COLO668 (cell line): ENCODE results near the gene SNAPC2.
"Not testable (repeated sequence)": the region's sequence is repeated elsewhere in the genome, so short reads cannot be mapped to it uniquely, and the experiment has no call there.

Experiments used
- DNase-seq: peaks from one replicate; lab custom pipeline; 2025; ENCODE audit not compliant: unreplicated experiment; lab: John Stamatoyannopoulos, UW

SNAPC2 gene

DNA sequence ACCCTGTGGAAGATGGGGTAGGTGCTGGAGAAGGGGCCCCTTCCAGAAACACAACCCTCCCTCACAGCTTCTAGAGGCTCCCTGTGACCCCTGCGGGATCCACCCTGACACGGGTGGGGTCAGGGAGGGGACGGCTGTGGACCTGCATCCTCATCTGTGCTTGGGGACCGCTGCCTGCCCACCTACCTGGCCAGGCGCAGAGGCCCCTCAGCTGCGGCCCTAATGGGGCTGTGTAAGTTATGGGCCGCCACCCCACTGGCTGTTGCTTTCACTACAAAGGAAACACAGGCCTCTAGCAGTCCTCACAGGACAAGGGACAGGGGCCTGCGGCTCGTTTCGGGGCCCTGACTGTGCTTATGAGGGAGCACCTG, 12.8 kb downstream of the SNAPC2 start:
- no peak for DNase-seq

DNA sequence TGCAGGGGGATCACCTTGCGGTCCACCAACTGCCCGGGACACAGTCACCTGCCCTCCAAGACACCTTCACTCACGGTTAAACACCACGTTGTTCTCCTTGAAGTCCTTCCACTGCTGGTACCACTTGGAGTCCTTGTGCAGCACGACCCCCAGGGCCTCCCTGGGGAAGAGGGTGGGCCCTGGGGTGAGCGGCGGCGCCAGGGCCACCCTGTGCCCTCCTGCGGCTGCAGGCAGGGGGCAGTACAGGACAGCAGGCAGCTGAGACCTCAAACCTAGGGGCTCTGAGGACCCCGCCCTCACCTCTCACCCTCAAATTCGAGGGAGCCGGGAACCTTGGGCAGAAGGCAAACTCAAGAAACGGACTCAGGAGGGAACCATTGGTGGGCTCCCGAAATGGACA, 13.3 kb downstream of the SNAPC2 start:
- no peak for DNase-seq

DNA sequence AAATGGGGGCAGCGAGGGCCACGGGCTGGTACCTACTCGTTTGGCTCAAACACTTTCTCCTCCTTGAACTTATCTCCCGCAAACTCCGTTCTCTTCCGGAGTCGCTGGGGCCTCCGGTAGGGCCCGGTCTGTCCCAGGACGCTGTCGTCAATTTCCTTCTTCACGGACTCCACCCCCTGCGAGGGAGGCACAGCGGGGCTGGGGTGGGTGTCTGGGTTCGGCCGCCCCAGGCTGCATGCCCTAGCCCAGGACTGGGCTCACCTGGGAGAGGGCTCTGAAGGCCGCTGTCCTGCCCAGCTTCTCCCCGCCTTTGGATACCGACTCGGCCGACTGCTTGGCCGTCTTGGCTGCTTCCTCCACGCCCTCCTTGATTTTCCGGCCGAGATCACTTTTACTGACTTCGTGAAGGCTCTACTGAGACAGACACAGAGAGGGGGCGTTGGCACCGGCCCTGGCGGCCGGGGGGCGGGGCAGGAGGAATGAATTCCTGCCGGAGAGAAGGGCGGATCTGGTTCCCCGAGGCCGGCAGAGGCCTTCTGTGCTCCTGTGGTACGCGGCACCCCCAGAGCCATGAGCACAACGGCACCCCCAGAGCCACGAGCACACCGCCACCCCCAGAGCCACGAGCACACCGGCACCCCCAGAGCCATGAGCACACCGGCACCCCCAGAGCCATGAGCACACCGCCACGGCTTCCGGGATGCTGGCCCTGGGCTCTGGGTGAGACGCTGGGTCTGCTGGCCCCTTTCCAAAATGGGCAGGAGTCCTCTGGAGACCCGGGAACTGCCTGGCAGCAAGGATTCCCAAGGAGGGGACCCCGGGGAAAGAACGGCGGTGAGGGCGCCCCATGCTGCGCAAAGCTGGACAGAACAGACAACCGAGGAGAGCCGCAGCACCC, 13.9 kb downstream of the SNAPC2 start:
- DNase-seq = no peak

DNA sequence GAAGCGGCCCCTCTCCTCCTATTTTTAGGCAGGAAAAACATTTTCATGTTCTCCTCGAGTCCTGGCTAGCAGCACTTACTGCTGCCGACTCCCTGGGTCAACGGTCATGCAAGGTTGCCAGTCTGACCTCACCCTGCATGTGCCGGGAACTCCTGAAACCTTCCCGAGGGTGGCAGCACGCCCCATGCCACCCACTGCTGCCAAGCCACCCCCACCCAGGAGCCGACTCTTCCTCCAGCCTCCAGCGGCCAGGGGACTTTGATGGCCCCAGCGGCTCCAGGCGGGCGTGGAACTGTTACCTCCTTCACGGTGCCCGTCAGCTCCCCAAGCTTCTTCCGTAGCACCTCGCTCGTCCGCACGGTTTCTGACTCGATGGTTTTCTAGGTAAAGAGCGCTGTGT, 14.6 kb downstream of the SNAPC2 start:
- DNase-seq = no peak

DNA sequence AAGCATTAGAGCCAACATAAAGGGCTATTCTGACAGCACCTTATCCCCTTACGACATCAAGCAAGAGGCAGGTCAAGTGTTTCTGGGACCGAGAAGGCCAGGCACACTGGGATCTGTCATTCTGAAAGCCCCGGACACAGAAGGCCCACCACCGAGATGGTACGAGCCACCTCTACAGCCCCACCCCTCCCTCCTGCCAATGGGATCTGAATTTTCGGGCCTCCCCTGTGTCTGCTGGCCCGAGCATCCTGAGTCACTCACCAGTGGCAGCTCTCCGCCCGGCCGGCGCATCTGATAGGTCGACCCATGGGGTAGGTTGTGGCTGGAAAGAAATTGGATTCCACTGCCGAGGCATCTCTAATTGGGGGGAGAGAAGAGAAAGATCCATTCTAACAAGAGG, 20.7 kb downstream of the SNAPC2 start:
- no peak for DNase-seq

DNA sequence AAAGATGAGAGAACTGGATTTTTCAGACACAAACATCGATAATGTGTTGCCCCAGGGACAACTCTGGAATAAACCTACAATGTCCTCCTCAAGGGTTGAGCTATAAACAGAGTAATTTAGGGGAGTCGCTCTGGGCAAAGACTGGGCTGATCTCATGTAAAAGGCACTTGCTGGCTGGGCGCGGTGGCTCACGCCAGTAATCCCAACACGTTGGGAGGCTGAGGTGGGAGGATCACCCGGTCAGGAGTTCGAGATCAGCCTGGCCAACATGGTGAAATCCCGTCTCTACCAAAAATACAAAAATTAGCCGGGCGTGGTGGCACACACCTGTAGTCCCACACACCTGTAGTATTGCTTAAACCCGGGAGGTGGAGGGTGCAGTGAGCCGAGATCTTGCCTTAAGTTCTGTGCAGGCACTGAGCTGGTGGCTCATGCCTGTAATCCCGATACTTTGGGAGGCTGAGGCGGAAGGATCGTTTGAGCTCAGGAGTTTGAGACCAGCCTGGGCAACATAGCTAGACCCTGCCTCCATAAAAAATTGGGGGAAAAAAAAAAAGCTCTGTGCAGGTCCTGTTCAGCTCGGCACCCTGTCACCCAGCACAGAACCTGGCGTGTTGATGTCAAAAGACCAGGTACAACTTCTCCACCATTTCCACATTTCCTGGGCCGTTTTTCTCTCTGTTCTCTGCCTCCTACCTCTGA, 21.9 kb downstream of the SNAPC2 start:
- DNase-seq = no peak

DNA sequence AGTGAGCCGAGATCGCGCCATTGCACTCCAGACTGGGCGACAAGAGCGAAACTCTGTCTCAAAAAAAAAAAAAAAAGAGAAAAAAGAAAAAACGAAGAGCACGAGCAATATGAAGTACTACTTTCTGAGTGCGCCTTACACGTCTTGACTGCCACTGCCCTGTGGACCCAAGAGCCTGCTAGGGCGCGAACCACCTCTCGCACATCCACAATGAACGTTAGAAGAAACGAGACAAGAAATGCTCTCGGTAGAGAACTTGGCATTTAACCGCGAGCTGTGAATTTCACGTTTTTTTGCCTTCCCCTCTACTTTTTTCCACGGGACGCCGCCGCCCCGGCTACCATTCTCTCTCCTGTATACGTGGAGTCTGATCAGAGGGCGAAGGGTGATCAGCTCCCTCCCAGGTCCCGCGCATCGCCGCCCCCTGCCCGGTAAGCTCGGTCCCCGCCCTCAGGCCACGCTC, 22.9 kb downstream of the SNAPC2 start:
- DNase-seq = no peak

DNA sequence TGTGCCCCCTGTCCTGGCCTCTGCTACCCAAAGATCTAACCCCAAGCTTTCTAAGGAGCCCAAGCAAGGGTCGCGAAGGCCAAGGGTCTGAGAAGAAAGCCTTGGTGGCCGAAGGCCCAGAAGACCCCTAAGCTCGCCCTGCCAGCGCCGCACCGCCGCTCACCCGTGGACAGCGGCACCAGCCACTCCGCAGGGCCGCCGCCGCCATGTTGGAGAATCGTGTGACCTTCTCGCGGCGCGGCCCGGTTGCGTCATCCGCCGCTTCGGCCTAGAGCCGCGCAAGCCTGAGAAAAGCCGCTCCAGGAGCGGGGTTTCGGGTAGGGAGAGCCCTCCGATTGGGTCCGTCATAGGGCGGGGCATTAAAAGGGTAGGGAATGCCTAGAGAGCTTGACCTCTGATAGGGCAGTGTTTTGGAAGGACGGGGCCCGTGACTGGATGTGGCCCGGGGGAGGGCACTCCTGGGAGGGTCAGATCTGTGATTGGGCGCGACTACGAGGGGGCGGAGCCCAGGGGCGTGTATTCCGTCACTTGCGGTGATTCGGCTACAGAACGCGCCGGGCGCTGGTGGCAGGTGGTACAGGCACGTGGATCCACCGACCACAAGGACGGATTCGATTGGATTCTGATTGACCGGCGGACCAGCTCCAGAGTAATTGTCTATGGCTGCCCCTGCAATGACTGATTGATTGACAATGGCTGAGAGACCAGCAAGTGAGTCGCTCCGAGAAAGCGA, 23.5 kb downstream of the SNAPC2 start, which contains the start of gene TIMM44:
Gene TIMM44 (minus strand): TSS at position 223 of the 733 bp plus-strand sequence. CDS start 15 bp downstream, at position 208.
- DNase-seq = peak; percentile 99

DNA sequence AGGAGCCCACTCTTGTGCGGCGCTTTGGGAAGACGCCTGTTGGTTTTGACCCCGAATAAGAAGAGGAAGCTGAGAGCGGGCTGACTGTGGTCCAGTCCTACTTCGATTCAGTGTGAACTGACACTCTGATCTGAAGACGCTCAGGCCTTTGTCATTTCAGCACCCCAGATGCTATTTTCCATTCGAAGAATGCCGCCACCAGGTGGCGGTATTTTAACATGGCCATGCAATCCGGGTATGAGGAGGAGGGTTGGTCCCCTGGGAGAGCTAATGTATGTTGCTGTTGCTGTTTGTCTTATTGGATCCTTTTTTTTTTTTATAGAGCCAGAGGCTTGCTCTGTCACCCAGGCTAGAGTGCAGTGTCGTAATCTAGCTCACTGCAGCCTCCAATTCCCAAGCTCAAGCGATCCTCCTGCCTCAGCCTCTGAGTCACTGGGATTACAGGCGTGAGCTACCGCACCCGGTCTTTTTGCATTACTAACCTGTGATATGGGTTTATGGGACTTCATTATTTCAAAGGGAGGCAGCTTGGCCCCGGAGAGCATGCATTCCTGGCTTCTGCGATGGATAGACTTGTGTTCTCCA, 24.1 kb downstream of the SNAPC2 start:
- peak; percentile 89 for DNase-seq

DNA sequence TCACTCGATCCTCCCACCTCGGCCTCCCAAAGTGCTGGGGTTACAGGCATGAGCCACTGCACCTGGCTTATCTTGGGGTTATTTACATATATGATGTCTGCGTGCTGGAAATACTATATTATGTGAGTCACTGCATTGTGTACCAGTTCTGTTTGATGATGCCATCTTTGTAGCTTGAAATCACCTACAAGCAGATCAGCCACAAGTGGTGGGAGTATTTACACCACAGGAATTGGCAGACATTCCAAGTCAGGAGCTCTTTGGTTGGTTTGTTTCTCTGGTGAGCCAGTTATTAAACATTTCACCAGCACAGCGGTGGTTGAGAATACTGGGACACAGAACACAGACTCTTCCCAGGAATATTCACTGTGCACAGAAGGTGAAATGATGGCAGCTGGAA, 27.8 kb downstream of the SNAPC2 start:
- no peak for DNase-seq

DNA sequence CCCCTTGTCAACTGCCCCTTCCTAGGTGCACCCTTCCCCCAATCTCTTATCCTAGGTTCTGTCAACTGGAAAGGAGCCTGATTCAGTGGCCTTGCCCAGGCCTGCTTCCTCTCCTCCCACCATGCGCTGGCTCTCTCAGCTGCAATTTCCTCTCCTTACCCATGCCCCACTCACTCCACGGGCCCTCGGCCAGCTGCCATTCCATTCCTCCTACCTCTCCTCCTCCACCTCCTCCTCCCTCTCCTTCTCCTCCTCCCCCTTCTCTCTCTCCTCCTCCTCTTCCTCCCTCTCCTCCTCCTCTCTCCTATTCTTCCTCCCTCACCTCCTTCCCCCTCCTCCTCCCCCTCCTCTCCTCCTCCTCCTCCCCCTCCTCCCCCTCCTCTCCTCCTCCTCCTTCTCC, 32.9 kb downstream of the SNAPC2 start:
- DNase-seq = no peak

DNA sequence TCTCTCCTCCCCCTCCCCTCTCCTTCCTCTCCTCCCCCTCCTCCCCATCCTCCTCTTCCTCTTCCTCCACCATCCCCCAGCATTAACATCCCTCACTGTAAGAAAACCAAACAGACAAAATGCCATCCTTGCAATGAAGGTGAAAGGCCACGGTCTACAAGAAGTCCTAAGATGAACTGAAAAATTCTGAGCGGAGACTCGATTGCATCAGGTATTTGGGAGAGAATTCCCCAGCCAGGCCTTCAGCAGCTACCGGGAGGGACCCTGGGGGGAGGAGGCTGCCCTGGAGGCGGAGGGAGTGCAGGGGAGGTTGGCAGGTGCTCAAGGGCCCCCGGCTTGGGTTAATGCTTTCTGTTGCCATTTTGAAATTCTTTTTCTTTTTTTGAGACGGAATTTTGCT, 33.4 kb downstream of the SNAPC2 start:
- no peak for DNase-seq

DNA sequence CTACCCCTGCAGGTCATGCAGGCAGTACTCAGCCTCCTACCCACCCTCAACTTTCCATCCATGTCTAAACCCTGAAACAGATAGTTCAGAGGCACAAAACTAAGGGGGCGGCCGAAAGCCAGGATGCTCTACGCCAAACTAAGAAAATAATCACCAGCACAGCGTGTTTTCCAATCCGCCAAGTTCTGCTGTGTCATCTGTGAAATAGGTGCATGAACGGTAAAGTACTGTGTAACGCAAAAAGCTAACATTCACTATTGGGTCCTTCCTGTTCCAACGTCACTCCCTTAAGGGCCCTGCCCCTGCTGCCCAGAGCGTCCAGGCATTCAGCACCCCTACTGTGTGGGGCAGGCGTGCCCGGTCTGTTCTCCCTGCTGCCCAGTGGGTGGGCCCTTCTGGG, 35.6 kb downstream of the SNAPC2 start:
- no peak for DNase-seq

DNA sequence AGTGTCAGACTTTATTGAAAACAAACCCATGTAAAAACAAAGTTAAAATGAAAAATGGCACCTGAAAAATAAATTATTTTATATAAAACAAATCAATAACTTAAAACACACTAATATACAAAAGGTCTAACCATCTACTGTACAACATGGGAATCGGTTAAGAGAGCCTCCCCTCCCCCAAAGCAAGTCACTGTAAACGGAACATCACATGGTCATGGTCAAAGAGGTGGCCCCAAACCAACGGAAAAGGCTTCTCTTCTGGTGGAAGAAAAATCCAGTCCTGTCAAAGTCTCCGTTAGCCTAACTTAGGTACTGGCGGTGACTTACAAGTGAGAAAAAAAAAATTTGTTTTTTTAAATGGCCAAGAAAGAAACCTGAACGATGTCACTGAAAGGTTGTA, 39.1 kb downstream of the SNAPC2 start:
- no peak for DNase-seq

DNA sequence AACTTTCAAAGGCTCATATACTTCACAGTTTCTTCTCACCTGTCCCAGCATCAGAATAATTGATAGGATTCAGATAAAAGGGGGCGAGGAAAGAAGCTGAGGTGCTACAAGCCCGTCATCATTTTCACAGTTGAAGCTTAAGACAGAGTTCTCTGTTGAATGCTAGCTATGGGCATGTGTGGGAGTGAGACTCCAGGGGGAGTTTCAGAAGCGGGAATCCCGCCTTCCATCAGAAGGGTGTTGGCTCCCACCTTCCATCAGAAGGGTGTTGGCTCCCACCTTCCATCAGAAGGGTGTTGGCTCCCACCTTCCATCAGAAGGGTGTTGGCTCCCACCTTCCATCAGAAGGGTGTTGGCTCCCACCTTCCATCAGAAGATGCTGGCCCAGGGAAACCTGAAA, 40.9 kb downstream of the SNAPC2 start:
- not testable (repeated sequence) for DNase-seq

DNA sequence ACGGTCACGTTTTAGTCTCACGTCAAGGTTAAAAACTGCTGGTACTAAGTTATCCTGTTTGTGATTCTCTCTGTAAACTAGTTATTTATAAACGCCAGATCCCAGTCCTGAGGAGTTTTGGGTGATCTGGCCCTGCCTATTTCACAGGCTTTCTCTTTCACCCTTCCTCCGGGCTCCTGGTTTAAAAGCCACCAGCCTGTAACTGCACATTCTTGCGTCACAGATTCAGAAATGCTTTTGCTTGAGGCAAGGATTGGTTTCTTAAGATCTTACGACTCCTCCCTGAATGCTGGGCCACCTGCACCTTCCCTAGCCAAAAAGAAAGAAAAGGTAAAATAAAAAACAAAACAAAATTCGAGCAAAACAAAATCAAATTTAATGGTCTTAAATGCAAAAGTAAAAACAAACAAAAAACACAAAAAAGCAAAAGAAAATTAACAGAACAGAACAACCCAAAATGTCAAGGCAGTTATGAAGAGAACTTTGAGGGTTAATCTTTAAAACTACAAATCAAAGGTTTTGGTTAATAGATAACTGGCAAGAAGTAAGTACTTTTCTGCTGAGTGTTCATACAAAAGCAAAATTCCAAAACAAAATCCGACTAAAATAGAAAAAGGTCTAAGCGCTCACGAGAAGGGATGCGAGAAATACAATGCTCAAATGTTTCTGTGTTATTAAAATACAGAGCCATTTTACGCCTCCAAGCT, 41.9 kb downstream of the SNAPC2 start:
- no peak for DNase-seq

DNA sequence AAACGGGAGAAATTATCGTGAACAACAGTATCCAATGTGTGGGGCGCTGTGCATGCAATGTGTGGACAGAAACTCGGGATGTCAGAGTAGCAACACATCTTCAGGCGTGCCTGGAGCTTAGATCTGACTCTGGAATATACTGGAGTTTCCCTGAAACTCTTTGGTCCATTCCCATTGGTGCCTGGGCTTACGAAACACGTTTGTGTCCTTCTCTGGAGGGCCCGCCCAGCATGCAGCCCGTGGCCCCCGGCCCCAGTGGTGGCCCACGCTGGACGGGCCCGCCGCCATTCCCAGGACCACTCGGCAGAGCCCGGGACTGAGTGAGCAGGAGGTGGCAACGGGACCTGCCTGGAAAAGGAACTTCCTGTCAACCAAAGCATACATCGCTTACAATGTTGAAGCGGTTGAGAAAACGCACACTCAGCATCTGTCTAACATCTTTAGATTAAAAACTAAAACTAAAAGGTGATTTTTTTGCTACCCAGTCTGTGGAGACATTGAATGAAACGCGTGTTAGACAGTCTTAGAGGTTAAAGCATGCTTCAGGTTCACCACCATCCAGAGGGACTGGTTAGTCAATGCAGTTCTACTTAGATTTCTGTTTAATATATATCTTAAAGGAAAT, 42.6 kb downstream of the SNAPC2 start:
- DNase-seq = no peak

DNA sequence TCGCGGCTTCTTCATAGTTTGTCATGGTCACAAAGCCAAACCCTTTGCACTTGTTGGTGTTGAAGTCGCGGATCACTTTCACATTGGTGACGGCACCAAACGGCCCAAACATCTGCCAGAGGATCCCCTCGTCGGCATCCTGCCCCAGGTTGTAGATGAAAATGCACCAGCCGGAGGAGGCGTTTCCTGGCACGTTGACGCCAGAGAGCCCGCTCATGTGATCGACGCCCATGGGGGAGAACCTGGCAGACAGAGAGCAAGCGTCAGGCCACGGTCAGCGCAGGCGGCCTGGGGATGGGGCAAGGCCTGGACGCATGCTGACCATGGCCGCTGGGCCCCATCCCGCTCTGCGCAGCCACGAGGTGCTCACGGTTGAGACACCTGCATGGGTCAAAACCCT, 43.4 kb downstream of the SNAPC2 start:
- no peak for DNase-seq

DNA sequence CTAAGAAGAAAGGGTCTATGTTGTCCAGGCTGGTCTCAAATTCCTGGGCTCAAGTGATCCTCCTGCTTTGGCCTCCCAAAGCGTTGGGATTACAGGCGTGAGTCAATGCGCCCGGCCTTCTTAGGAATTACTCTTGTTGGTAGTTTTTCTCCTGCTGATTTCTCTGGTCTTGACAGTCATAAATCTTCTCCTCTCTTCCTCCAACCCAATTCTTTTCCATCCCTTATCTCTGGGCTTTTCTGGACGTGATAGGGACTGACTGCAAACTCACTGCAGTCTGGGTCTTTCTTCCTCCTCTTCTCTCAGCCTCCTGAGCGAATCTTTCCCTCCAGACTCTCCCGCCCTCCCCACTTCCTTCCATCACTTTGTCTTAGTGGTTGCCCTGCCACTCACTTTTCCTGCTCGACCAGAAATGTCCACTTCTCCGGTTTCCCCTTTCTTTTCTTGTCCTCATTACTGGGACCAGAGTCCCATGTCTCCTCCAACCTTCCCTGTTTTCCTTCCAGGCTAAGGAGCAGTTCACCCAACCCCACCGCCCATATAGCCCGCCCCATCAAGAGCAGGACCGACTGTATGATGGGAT, 45.2 kb downstream of the SNAPC2 start:
- DNase-seq = no peak
